IPS DF 19.7 (cell line): ENCODE measurements around the gene CDYL.

Experiments
- DNase-seq: peaks from one replicate; pipeline ENCODE4 v3.0.0-alpha.2; 2013; ENCODE audit warnings: low read depth, low spot score

The CDYL gene

DNA sequence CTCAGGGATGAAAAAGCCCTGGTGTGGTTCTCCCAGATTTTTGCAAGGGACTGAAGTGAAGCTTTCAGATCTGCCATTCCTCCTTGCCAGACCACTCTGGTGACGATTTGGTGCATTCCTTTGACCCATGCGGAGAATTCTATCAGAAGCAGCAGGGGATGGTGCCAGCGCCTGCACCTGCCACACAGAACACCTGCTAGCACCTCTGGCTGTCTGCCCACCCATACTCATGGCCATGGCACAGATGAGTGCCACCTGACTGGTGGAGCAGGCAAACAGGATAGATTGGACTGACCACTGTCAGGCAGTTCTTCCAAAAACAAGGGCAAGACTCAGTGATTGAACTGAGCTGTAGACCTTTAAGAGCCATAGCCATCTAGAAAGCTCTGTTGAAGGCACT lies 107.1 kb downstream of the CDYL start:
- no peak for DNase-seq

GRCh38 chr6:4884646-4885340 lies 108.6 kb downstream of the CDYL start:
- no peak for DNase-seq

DNA sequence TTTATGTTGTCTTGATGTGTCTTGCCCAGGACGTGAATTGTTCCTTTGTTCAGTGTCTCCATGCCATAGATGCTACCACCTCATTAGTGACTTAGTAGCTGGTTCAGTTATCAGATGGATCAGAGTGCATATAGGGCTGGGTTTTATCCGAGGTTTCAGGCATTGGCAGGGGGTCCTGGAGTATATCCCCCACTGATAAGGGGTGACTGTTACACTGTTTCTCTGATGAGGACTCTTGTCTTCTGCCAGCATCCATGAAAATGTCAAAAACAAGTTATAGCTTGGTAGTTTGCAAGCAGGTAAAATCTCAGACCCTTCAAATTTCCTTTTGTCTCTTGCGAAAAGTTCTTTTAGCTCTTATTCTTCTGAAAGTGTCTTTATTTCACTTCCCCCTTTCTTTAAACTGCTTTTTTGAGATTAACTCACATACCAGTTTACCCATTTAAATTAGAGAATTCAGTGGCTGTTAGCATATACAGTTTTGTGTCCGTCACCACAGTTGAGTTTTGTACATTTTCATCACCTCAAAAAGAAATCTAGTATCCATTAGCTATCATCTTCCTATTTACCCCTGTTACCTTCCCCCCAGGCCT lies 109.2 kb downstream of the CDYL start:
- no peak for DNase-seq

- DNase-seq, result no peak
These were observed 112.6 kb downstream of the CDYL start for GRCh38 chr6:4888841-4889240.

DNA sequence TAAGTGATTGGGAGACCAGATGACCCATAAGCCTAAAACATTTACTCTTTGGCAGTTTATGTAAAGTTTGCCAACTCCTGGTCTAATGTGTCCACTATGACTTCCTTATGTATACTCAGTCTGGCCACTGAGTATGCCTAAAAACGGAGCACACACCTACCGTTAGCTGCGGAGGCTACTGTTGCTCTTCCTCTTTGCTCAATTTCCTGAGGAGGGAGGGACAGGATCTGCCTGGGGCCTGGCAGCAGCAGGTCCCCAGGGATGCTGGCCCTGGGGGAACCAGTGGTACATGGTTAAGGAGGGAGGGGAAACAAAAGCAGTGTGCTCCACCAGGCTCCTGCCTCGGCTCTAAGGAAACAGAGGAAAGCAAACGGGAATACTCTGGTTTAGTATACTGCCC lies 113.5 kb downstream of the CDYL start:
- DNase-seq, result no peak

- DNase-seq, result no peak
These were observed 114.0 kb downstream of the CDYL start for GRCh38 chr6:4890191-4890590.

GRCh38 chr6:4890627-4891026 lies 114.4 kb downstream of the CDYL start:
- DNase-seq, result no peak

DNA sequence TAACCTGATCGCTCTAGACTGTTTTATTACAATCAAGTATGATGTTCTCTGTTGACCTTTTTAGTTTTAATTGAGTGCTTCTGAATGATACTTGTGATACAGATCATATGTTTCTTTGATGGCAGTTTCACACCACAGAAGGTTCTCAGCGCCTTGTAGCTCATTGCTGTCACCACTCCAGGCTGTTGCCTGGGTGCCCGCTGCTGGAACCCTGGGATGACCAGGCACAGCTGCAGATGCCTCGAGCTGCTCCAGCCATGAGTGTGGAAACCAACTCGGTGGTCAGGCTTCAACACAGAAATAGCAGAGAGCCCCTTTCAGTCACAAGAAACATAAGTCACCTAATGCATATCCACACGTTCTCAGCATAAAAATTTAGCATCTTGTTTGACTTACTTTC lies 114.9 kb downstream of the CDYL start:
- no peak for DNase-seq

- no peak for DNase-seq
These were observed 116.7 kb downstream of the CDYL start for GRCh38 chr6:4892785-4893485.

DNA sequence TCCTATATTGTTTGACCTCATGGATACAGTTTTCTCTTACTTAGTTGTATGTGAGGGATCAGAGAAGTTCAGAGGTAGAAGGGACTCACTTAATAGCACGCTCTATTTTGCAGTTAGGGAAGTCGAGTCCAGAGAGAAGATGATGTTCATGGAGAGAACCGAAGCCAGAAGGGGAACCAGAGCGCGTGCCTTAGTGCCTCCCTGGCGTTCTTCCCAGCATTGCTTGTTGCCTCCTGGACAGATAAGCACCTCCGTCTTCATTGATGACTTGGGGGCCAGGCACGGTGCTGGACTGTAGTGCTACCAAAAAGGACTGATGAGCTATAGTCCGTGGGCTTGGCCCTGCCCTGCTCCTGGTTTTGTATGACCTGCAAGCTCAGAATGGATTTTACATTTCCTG lies 117.8 kb downstream of the CDYL start:
- DNase-seq, result no peak

DNA sequence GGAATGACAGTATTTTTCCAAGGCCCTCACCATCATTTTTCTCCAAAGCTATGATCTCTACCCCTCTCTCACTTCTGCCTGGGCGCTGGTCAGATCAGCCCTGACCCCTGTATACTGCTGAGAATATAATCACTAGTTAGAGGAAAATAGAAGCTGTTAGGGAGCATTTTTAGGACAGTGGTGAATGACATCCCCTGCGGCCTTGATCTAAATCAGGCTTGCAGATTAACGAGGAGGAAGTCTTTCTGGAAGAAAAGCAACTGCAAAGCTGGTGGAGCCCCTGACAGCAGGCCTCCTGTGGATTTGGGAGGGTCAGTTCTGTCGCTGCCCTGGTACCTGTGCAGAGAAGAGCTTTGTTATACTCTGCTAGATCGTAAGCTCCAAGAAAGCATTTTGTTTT lies 119.8 kb downstream of the CDYL start:
- DNase-seq, result no peak

DNA sequence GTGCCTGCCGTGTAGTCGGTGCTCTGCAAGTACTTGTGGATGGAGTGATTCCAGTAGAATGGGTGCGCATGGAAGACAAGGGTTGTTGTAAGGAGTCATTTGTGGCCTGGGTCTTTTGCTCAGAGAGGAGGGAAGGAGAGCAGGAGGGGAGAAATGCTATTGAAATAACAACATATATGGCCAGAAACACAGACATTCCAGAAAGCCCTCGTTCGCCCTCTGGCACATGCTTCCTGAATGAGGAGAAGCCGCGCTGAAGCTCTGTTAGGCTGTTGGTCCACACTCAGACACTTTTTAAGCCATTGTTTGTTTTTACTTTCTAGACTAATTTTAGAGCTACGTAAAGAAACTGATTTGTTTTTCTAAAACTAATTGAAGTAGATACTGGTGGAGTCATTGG lies 120.2 kb downstream of the CDYL start:
- DNase-seq, result no peak

GRCh38 chr6:4899249-4900034 lies 123.2 kb downstream of the CDYL start:
- no peak for DNase-seq

DNA sequence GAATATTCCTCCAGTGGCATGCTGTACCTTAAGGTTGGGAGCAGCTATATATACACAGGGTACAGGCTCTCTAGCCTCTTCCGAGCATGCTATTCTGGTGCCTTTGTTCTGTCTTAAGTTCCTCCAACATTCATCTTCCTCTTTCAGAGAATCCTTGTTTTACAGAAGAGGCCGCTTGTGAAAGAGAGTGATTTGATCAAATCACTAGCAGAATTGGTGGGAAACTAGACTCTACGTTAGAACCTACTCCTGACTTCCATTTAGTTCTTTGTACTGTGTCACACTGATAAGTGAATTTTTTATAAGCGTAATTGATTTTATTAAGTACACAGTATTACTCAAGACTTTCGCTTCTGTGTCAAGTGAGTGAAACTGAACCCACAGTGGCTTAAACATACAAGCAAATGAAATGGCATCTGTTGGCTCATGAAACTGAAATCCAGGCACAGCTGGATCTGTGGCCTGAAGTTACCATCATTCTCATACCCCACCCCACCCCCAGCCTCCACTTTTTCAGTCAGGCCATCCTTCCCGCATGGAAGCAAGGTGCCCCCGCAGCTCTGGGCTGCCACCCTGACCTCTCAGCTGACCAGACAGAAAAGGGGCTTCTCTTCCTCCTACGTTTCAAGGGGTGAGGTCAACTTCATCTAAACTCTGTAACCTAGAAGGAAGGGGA lies 125.3 kb downstream of the CDYL start:
- DNase-seq, result no peak

GRCh38 chr6:4902363-4902762 lies 126.2 kb downstream of the CDYL start:
- no peak for DNase-seq

- DNase-seq, result no peak
These were observed 126.9 kb downstream of the CDYL start for GRCh38 chr6:4903121-4903520.

DNA sequence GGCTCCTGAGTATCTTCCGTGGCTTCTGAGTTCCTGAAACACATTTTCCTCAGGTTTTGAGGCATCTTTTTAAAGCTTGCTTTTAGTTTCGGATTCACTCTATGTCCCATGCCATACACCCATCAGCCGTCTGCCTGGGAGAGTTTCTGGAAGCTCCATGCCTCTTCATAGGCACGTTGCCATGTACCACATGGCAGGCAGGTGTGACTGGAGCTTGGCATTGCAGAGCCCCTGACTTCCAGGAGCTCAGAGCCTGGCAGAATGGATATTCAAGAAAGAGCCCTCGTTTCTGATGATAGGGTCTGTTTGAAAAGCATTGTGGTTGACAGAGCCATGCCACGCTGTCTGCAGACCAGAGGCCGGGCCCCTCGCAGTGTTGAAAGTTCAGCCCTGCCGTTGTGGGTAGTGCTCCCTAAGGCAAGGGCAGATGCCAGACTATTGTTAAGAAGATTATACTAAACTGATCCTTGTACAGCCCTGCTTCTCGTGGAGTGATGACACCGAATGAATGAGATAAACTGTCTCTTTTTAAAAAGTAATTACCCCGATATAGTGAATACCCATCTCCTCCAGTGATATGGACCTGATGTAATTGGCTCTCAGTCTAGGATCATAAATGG lies 127.7 kb downstream of the CDYL start:
- no peak for DNase-seq

- no peak for DNase-seq
These were observed 128.3 kb downstream of the CDYL start for GRCh38 chr6:4904461-4905025.

GRCh38 chr6:4905826-4906225 lies 129.6 kb downstream of the CDYL start:
- no peak for DNase-seq

DNA sequence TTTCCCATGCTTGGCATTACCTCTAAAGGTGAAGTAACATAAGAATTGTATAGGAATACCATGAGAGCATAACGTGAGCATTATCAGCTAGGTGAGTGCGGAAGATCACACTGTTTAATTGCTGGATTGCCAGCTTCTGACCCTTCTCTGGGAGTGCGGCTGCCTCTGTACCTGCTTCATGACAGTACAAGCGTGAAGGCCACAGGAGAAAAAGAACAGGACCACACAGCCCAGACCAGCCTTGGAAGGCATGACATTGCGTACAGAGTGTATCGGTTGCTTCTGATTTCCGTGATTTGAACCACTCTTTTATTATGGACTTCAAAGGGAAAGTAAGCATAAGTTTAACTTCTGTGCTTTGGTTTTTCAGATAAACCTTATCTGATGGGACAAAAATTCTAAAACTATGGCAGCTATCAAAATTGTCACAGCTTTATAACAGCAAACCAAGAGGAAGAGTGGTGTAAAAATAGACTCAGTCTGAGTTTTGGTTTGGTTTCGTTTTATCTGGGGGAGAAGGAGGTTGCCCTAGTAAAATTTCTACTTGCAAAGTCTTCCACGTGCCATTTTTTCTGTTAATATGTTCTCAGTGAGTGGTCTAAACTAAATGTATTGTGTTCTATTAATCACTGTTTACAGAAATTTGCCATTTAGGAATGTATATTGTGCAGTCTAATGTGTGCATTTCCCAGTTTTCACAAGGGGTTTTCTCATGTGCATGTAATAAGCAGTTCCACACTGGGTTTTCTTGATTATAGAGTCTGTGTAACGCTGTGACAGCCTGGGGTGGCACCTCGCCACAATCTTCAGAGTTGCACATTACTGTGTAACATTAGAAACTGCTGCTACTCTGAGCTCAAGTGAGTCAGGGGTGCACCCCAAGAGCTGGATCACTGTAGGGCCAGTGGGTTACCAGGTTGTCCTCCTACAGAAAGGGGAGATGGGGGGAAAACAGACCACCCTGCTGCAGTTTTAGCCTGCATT lies 130.4 kb downstream of the CDYL start:
- DNase-seq, result no peak
